DND-41 (cell line): ENCODE results near the gene UBL3.

Experiments
- ATAC-seq: fragments of 200-7000 bp; cut with Tn5 transposase; 3 replicates; pipeline ENCODE4 v1.9.1; 2021; ENCODE audit warnings: low read depth; ENCODE audit not compliant: insufficient read depth
- DNase-seq: peaks from one replicate; pipeline ENCODE4 v3.0.0-alpha.2; 2020
- H2AFZ ChIP-seq: 2 replicates; pipeline ENCODE4 v1.6.0; 2012; ENCODE audit warnings: low read depth, low read length
- H3K27ac ChIP-seq: 2 replicates; pipeline ENCODE4 v1.5.1; 2012; ENCODE audit warnings: low read length, inconsistent platforms
- H3K27me3 ChIP-seq: fragments of 200-600 bp; sonication (generic); 2 replicates; pipeline ENCODE4 v1.6.0; 2012; ENCODE audit warnings: low read length, mild to moderate bottlenecking, inconsistent platforms; ENCODE audit not compliant: insufficient read depth, poor library complexity
- H3K36me3 ChIP-seq: 2 replicates; pipeline ENCODE4 v1.5.1; 2012; ENCODE audit warnings: low read length, inconsistent platforms; ENCODE audit not compliant: insufficient read depth
- H3K4me1 ChIP-seq: 2 replicates; pipeline ENCODE4 v1.5.1; 2012; ENCODE audit warnings: mild to moderate bottlenecking, low read length; ENCODE audit not compliant: insufficient read depth
- H3K4me2 ChIP-seq: 2 replicates; pipeline ENCODE4 v1.6.0; 2012; ENCODE audit warnings: mild to moderate bottlenecking, moderate library complexity, low read length, inconsistent platforms; ENCODE audit not compliant: insufficient read depth
- H3K4me3 ChIP-seq, 2 experiments: fragments of 200-600 bp in 1 of 2; shearing (Covaris generic) in 1 of 2; 2 replicates each; pipeline ENCODE4 v1.5.1; 2012 to 2016; ENCODE audit warnings: inconsistent platforms in 2 of 2, low read length in 2 of 2, mild to moderate bottlenecking in 2 of 2, low read depth in 1 of 2, moderate library complexity in 1 of 2
- H3K79me2 ChIP-seq: 2 replicates; pipeline ENCODE4 v1.6.0; 2012; ENCODE audit warnings: low read length, inconsistent platforms; ENCODE audit not compliant: insufficient read depth
- H3K9ac ChIP-seq: 2 replicates; pipeline ENCODE4 v1.6.0; 2012; ENCODE audit warnings: low read depth, mild to moderate bottlenecking, inconsistent platforms, low read length, moderate library complexity
- H3K9me3 ChIP-seq: 2 replicates; pipeline ENCODE4 v1.5.1; 2012; ENCODE audit warnings: low read length, moderate library complexity, mild to moderate bottlenecking, inconsistent platforms; ENCODE audit not compliant: insufficient read depth, severe bottlenecking
- H4K20me1 ChIP-seq: 2 replicates; pipeline ENCODE4 v1.6.0; 2012; ENCODE audit warnings: low read length; ENCODE audit not compliant: insufficient read depth
- EZH2 ChIP-seq: IDR thresholded peaks from 3 replicates; pipeline ENCODE4 v1.6.1; 2012; ENCODE audit warnings: borderline replicate concordance, low read depth, mild to moderate bottlenecking, moderate library complexity, low read length, inconsistent platforms; ENCODE audit not compliant: severe bottlenecking
- TF ChIP-seq, protein P1 (sequence below): IDR thresholded peaks from 2 replicates; pipeline ENCODE4 v1.5.1; 2012; ENCODE audit warnings: borderline replicate concordance, low read length, moderate library complexity, mild to moderate bottlenecking; ENCODE audit not compliant: poor library complexity, severe bottlenecking; ENCODE audit errors: extremely low read depth

The UBL3 gene

DNA sequence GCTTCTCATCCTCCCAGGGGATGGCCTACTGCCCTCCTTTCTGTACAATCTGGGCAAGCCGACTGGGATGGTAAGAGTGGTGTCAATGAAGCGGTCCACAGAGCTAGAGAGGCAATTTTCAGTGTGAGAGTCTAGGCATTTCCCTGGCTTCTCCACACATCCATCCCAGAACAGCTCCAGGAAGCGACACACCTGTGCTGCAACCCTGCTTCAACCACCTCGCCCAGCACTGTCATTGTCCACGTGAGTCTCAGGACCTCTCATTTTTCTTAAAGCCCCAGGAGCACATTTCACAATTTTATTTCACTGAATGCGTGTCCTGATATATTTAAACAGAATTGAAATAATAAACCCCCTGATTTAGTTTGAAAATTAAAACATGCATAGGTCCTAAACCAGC, 15.5 kb upstream of the UBL3 start:
- ATAC-seq (no peak), DNase-seq (no peak)
- H3K27me3 ChIP-seq: peaks cover 27% of the 10 kb centered on the region
- H3K27ac ChIP-seq: no peak overlapping the region
- H3K9ac ChIP-seq: no peak overlapping the region
- no peaks in the 10 kb centered on the region for H4K20me1 ChIP-seq
- no peaks in the 10 kb centered on the region for H3K9me3 ChIP-seq
- TF ChIP-seq, protein P1, sequence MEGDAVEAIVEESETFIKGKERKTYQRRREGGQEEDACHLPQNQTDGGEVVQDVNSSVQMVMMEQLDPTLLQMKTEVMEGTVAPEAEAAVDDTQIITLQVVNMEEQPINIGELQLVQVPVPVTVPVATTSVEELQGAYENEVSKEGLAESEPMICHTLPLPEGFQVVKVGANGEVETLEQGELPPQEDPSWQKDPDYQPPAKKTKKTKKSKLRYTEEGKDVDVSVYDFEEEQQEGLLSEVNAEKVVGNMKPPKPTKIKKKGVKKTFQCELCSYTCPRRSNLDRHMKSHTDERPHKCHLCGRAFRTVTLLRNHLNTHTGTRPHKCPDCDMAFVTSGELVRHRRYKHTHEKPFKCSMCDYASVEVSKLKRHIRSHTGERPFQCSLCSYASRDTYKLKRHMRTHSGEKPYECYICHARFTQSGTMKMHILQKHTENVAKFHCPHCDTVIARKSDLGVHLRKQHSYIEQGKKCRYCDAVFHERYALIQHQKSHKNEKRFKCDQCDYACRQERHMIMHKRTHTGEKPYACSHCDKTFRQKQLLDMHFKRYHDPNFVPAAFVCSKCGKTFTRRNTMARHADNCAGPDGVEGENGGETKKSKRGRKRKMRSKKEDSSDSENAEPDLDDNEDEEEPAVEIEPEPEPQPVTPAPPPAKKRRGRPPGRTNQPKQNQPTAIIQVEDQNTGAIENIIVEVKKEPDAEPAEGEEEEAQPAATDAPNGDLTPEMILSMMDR: no peak
- TF ChIP-seq EZH2: no peak
- no peaks in the 10 kb centered on the region for H3K36me3 ChIP-seq
- no peak overlapping the region for H3K4me3 ChIP-seq
- no peaks in the 10 kb centered on the region for H3K4me1 ChIP-seq
- no peaks in the 10 kb centered on the region for H3K79me2 ChIP-seq
- H3K4me2 ChIP-seq: no peak overlapping the region
- H2AFZ ChIP-seq: no peak overlapping the region

DNA sequence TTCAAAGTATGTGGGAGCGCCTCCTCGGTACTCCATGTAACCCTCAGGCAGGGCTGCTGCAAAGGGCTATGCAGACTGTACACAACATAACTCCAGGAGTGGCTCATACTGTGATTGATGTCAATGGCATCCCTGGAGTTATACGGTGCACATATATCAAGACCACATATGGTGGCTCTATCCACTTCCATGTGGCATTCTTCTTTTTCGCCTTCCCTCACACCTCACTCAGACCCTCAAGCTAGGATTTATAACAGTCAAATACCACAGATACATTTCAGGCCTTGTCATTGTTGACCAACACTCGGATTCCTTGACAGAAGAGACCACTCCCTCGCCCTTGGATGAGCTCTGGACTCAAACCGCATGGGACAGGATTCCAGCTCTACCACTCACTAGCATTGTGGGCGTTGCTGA, 11.3 kb upstream of the UBL3 start:
- no peaks in the 10 kb centered on the region for H3K9me3 ChIP-seq
- H3K9ac ChIP-seq: no peak overlapping the region
- H3K27ac ChIP-seq: no peak overlapping the region
- no peak for DNase-seq
- no peak overlapping the region for H2AFZ ChIP-seq
- no peak overlapping the region for H3K4me3 ChIP-seq
- no peaks in the 10 kb centered on the region for H3K79me2 ChIP-seq
- no peak for ATAC-seq
- H3K4me1 ChIP-seq: no peaks in the 10 kb centered on the region
- peaks cover 24% of the 10 kb centered on the region for H3K27me3 ChIP-seq
- H3K36me3 ChIP-seq: no peaks in the 10 kb centered on the region
- H4K20me1 ChIP-seq: no peaks in the 10 kb centered on the region
- TF ChIP-seq, protein P1: no peak
- TF ChIP-seq EZH2: no peak
- H3K4me2 ChIP-seq: no peak overlapping the region

DNA sequence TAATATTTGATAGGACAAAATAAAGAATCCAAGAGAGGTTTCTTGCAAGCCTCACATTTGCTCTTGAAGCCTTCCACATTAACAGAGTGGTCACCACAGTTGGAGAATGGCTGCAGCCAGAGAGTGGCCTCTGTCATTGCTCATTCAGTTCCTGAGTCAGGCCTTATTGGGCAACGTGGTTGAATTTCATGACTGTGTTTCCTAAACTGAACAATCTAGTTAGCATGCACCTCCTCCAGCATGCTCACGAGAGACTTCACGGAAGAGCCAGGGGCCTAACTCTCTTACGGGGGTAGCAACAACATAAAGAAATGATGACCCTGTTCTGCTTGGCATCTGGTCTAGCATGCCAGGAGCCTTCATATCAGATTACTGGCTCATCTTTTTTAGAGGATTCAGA, 9.6 kb upstream of the UBL3 start:
- Histone ChIP-seq H3K27me3 (peaks cover 26% of the 10 kb centered on the region), H4K20me1 (no peaks in the 10 kb centered on the region), H3K79me2 (no peaks in the 10 kb centered on the region), H3K4me3 (no peak overlapping the region), H3K9ac (no peak overlapping the region), H2AFZ (no peak overlapping the region), H3K36me3 (no peaks in the 10 kb centered on the region), H3K4me2 (no peak overlapping the region), H3K27ac (no peak overlapping the region), H3K9me3 (no peaks in the 10 kb centered on the region), H3K4me1 (no peaks in the 10 kb centered on the region)
- DNase-seq (no peak), ATAC-seq (no peak)
- TF ChIP-seq EZH2: no peak
- TF ChIP-seq, protein P1: no peak

DNA sequence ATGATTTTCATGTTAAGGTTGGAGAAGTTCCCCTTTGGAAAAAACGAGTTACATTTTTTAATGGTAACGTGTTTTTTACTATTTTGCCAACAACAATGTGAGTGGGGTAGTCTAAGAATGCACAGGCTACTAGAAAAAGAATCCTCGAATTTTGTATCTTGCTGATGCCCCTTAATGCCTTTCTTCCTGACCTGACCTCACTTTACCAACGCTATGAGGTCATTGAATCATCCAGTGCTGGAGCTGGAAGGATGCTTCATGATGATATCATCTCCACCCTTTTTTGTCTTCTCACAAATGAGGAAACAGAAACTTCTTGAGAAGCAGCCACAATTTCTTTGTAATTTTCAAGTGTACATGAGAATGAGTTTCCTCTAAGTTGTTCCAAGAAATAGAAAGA, 8.2 kb upstream of the UBL3 start:
- H3K4me3 ChIP-seq: no peak overlapping the region
- no peaks in the 10 kb centered on the region for H3K9me3 ChIP-seq
- no peaks in the 10 kb centered on the region for H3K36me3 ChIP-seq
- ATAC-seq: no peak
- H3K27me3 ChIP-seq: peaks cover 24% of the 10 kb centered on the region
- no peak for TF ChIP-seq EZH2
- TF ChIP-seq, protein P1: no peak
- no peak overlapping the region for H3K27ac ChIP-seq
- H4K20me1 ChIP-seq: no peaks in the 10 kb centered on the region
- H3K79me2 ChIP-seq: no peaks in the 10 kb centered on the region
- no peak for DNase-seq
- H2AFZ ChIP-seq: no peak overlapping the region
- no peak overlapping the region for H3K9ac ChIP-seq
- H3K4me2 ChIP-seq: no peak overlapping the region
- H3K4me1 ChIP-seq: no peaks in the 10 kb centered on the region
